ENCODE measurements around the gene ZBTB9. TPM values are rescaled to one million over a fixed set of nuclear protein-coding genes. Genes with fewer than 3 reads are reported as not detected.

ZBTB9 gene
- total RNA-seq, 1 donor: 6.2 TPM

Small RNAs within 50 kb of the gene (small RNA-seq; reads per million reads assigned to genes)
- gene ZBTB9: not detected

Other genes with a start within 250 kb of the ZBTB9 start
- 55.7 TPM for gene HSD17B8, start 249.9 kb upstream of the ZBTB9 start, total RNA-seq
- gene RING1, start 246.1 kb upstream of the ZBTB9 start, total RNA-seq: 40.4 TPM
- 62.5 TPM for gene VPS52, start 182.7 kb upstream of the ZBTB9 start, total RNA-seq
- gene RPS18, start 182.5 kb upstream of the ZBTB9 start, total RNA-seq: 10,287 TPM
- gene B3GALT4, start 177.5 kb upstream of the ZBTB9 start, total RNA-seq: 14.3 TPM
- 63.3 TPM for gene WDR46, start 165.3 kb upstream of the ZBTB9 start, total RNA-seq
- gene PFDN6, start 165.0 kb upstream of the ZBTB9 start, total RNA-seq: 7.5 TPM
- 35.5 TPM for gene RGL2, start 155.6 kb upstream of the ZBTB9 start, total RNA-seq
- gene TAPBP, start 140.5 kb upstream of the ZBTB9 start, total RNA-seq: 323 TPM
- gene ZBTB22, start 136.8 kb upstream of the ZBTB9 start, total RNA-seq: 27.7 TPM
- gene DAXX, start 131.6 kb upstream of the ZBTB9 start, total RNA-seq: 63.6 TPM
- 4.8 TPM for gene KIFC1, start 62.8 kb upstream of the ZBTB9 start, total RNA-seq
- gene PHF1, start 43.6 kb upstream of the ZBTB9 start, total RNA-seq: 22.9 TPM
- gene CUTA, start 36.5 kb upstream of the ZBTB9 start, total RNA-seq: 109 TPM
- gene SYNGAP1, start 34.5 kb upstream of the ZBTB9 start, total RNA-seq: 22.4 TPM
- gene BAK1, start 125.7 kb downstream of the ZBTB9 start, total RNA-seq: 27.5 TPM
- gene ITPR3, start 166.7 kb downstream of the ZBTB9 start, total RNA-seq: 10.5 TPM